Progenitor cell of endocrine pancreas (in vitro differentiated cells): Measurements from ENCODE around the gene CCDC90B. TPM values are rescaled to one million over a fixed set of nuclear protein-coding genes. Genes with fewer than 3 reads are reported as not detected.
"Not testable (repeated sequence)": the region's sequence is repeated elsewhere in the genome, so short reads cannot be mapped to it uniquely, and the experiment has no call there.

Experiments used
- DNase-seq: peaks from one replicate; pipeline ENCODE4 v3.0.0; 2021; ENCODE audit warnings: low spot score; ENCODE audit not compliant: unreplicated experiment
- H3K27ac Mint-ChIP-seq: 2 replicates; pipeline ENCODE4 v1.8.0; 2021; ENCODE audit warnings: mild to moderate bottlenecking, moderate library complexity, mixed read lengths
- H3K27me3 Mint-ChIP-seq: 2 replicates; pipeline ENCODE4 v1.8.0; 2021; ENCODE audit warnings: mixed read lengths
- H3K36me3 Mint-ChIP-seq: 2 replicates; pipeline ENCODE4 v1.8.0; 2022; ENCODE audit warnings: mixed read lengths; ENCODE audit not compliant: insufficient read depth
- H3K4me1 Mint-ChIP-seq: 2 replicates; pipeline ENCODE4 v1.8.0; 2021; ENCODE audit warnings: low read depth, mixed read lengths
- H3K4me3 Mint-ChIP-seq: 2 replicates; pipeline ENCODE4 v1.8.0; 2021; ENCODE audit warnings: low read depth, mild to moderate bottlenecking, moderate library complexity, mixed read lengths
- H3K9me3 Mint-ChIP-seq: 2 replicates; pipeline ENCODE4 v1.8.0; 2021; ENCODE audit warnings: low read depth, mixed read lengths
- total RNA-seq: library from RNA; stranded (reverse); gene quantifications from 2 replicates; pipeline ENCODE4 v1.2.1, GENCODE V29; 2021
- TF ChIP-seq, protein P1 (sequence below): fragments of 200-600 bp; sonication (generic); IDR thresholded peaks from one replicate; pipeline ENCODE4 v1.5.0; 2021; ENCODE audit warnings: antibody characterized with exemption, mild to moderate bottlenecking; ENCODE audit not compliant: unreplicated experiment

The CCDC90B gene
- total RNA-seq, 1 donor from 2014 or later, result 47.0 TPM

DNA sequence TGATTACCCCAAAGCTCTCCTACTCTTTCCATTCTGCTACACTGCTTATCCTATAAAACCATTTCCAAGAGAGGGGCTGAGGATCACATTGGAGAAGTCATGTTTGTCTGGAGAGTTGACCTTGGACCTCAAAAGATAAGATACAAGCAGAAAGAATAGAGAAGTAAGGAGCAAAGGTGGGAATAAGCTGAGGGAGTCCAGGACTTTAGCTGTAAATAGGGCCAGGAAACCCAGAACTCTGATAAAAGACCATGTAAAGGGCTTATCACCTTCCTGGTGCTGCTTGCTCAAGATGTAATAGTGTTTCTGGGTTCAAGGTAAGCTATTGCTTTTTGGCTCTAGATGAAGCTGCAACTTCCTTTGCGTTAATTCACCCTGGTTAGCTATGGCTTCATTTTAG lies 32.8 kb upstream of the CCDC90B start:
- no peak overlapping the region for H3K27ac Mint-ChIP-seq
- H3K36me3 Mint-ChIP-seq, result no peaks in the 10 kb centered on the region
- no peak for DNase-seq
- peaks cover 19% of the 10 kb centered on the region for H3K27me3 Mint-ChIP-seq
- no peak overlapping the region for H3K4me3 Mint-ChIP-seq
- peaks cover 10% of the 10 kb centered on the region for H3K4me1 Mint-ChIP-seq
- TF ChIP-seq, protein P1, sequence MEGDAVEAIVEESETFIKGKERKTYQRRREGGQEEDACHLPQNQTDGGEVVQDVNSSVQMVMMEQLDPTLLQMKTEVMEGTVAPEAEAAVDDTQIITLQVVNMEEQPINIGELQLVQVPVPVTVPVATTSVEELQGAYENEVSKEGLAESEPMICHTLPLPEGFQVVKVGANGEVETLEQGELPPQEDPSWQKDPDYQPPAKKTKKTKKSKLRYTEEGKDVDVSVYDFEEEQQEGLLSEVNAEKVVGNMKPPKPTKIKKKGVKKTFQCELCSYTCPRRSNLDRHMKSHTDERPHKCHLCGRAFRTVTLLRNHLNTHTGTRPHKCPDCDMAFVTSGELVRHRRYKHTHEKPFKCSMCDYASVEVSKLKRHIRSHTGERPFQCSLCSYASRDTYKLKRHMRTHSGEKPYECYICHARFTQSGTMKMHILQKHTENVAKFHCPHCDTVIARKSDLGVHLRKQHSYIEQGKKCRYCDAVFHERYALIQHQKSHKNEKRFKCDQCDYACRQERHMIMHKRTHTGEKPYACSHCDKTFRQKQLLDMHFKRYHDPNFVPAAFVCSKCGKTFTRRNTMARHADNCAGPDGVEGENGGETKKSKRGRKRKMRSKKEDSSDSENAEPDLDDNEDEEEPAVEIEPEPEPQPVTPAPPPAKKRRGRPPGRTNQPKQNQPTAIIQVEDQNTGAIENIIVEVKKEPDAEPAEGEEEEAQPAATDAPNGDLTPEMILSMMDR, result no peak
- H3K9me3 Mint-ChIP-seq, result peaks cover 8% of the 10 kb centered on the region

DNA sequence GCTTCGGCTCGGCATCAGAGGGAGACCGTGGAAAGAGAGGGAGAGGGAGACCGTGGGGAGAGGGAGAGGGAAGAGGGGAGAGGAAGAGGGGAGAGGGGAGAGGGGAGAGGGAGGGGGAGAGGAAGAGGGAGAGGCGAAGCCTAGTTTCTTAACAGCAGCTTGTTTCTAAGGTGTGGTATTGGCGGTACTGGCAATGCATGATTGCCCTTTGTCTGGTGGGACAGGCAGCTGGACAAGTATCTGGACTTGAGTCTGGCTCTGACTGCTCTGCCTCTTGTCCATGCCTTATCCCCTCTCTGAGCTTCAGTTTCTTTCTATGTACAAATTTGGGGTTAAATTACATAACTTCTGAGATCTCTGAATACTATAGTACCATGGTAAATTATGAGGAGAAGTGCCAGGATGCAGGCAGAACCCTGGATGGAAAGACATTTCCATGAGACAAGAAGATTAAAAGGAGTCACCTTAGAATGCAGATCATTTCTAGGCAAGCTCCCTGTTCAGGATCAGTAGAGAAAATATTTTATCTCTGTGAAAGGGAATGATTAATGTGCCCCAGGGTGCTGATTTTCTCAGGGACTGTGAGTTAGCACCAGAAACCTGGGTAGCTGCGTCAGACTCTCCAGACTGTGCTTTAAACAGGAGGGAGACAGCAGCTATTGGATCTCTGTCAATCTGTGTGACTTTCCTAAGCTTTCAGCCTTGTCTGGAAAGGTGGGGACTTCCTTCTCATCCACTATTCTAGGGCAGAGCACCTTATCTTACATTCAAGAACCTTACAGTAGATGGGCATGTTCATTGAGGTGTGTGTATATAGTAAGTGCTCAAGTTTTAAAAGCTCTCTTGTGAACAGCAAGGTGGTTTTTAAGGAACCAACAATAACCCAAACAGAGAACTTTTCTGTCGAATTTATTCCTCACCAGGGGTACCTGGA lies 31.9 kb upstream of the CCDC90B start:
- Mint-ChIP-seq H3K4me3 (no peak overlapping the region), H3K4me1 (peaks cover 10% of the 10 kb centered on the region), H3K36me3 (no peaks in the 10 kb centered on the region), H3K27ac (no peak overlapping the region), H3K9me3 (peaks cover 8% of the 10 kb centered on the region), H3K27me3 (peaks cover 21% of the 10 kb centered on the region)
- TF ChIP-seq, protein P1, result no peak
- DNase-seq, result no peak

DNA sequence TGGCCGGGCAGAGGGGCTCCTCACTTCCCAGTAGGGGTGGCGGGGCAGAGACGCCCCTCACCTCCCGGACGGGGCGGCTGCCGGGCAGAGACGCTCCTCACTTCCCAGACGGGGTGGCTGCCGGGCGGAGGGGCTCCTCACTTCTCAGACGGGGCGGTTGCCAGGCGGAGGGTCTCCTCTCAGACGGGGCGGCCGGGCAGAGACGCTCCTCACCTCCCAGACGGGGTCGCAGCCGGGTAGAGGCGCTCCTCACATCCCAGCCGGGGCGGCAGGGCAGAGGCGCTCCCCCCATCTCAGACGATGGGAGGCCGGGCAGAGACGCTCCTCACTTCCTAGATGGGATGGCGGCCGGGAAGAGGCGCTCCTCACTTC lies 30.7 kb upstream of the CCDC90B start:
- not testable (repeated sequence) for H3K36me3 Mint-ChIP-seq, H3K9me3 Mint-ChIP-seq, H3K4me3 Mint-ChIP-seq, DNase-seq, H3K27ac Mint-ChIP-seq
- H3K27me3 Mint-ChIP-seq, result peaks cover 24% of the 10 kb centered on the region
- H3K4me1 Mint-ChIP-seq, result peaks cover 10% of the 10 kb centered on the region

DNA sequence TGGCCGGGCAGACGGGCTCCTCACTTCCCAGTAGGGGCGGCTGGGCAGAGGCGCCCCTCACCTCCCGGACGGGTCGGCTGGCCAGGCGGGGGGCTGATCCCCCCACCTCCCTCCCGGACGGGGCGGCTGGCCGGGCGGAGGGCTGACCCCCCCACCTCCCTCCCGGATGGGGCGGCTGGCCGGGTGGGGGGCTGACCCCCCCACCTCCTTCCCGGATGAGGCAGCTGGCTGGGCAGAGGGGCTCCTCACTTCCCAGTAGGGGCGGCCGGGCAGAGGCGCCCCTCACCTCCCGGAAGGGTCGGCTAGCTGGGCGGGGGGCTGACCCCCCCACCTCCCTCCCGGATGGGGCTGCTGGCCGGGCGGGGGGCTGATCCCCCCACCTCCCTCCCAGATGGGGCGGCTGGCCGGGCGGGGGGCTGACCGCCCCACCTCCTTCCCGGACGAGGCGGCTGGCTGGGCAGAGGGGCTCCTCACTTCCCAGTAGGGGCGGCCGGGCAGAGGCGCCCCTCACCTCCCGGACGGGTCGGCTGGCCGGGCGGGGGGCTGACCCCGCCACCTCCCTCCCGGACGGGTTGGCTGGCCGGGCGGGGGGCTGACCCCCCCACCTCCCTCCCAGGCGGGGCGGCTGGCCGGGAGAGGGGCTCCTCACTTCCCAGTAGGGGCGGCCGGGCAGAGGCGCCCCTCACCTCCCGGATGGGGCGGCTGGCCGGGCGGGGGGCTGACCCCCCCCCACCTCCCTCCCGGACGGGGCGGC lies 30.2 kb upstream of the CCDC90B start:
- not testable (repeated sequence) for H3K27ac Mint-ChIP-seq, H3K36me3 Mint-ChIP-seq, DNase-seq, H3K4me3 Mint-ChIP-seq, H3K9me3 Mint-ChIP-seq
- Mint-ChIP-seq H3K4me1 (peaks cover 13% of the 10 kb centered on the region), H3K27me3 (peaks cover 26% of the 10 kb centered on the region)

DNA sequence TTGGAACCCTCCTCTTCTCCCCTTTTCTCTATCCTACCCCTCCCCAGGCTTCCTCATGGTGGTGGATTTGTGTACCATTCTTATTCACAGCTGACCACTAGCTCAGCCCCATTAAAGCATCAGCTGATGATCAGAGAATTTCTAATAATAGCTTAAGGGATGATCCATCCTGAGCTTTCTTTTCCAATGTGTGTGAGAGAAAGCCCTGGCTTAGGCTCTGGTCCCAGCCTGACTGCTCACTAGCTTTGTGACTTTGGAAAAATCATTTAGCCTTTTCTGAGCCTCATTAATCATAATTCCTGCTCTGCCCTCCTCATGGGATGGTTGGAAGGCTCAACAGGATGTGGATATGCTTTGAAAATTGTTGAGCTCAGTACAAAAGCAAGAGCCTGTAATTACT lies 26.3 kb upstream of the CCDC90B start:
- H3K9me3 Mint-ChIP-seq, result no peaks in the 10 kb centered on the region
- H3K36me3 Mint-ChIP-seq, result no peaks in the 10 kb centered on the region
- TF ChIP-seq, protein P1, result no peak
- H3K27ac Mint-ChIP-seq, result no peak overlapping the region
- DNase-seq, result no peak
- H3K4me1 Mint-ChIP-seq, result peaks cover 2% of the 10 kb centered on the region
- H3K27me3 Mint-ChIP-seq, result peaks cover 22% of the 10 kb centered on the region
- H3K4me3 Mint-ChIP-seq, result no peak overlapping the region

DNA sequence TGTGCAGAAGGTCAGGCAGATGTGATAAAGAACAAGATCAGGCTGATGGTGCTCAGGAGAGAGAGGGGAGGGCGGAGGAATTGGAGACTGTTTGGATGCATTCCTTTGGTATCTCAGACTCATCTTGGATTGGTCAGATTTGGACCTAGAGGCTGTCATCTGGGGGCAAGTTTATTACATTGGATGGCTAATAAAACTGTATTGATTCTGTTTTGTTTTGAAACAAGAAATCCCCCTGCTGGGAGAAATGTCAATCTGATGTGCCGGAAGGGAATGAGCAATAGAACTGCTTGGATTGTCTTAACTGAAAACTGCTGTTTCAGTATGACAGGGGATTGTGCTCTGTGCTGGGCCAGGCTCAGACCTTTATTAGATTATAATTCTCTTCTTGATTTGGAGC lies 25.5 kb upstream of the CCDC90B start:
- H3K4me3 Mint-ChIP-seq, result no peak overlapping the region
- H3K27ac Mint-ChIP-seq, result no peak overlapping the region
- TF ChIP-seq, protein P1, result no peak
- peaks cover 22% of the 10 kb centered on the region for H3K27me3 Mint-ChIP-seq
- H3K36me3 Mint-ChIP-seq, result no peaks in the 10 kb centered on the region
- DNase-seq, result no peak
- H3K4me1 Mint-ChIP-seq, result peaks cover 2% of the 10 kb centered on the region
- H3K9me3 Mint-ChIP-seq, result no peaks in the 10 kb centered on the region
